ENCODE results near the gene MTMR6. TPM values are rescaled to one million over a fixed set of nuclear protein-coding genes. Genes with fewer than 3 reads are reported as not detected.

The MTMR6 gene
- total RNA-seq, 2 donors from 2014 or later: 6.3 to 7.7 TPM

GRCh38 chr13:25218019-25218418, 69.3 kb downstream of the MTMR6 start:
- Mint-ChIP-seq H3K4me3 (no peak overlapping the region), H3K36me3 (ENCODE audit: low read depth) (no peaks in the 10 kb centered on the region), H3K4me1 (no peaks in the 10 kb centered on the region), H3K9me3 (no peaks in the 10 kb centered on the region), H3K27me3 (ENCODE audit: insufficient read depth) (no peaks in the 10 kb centered on the region), H3K27ac (no peak overlapping the region)
- H3K4me3 ChIP-seq (ENCODE audit: low read length): no peak overlapping the region
- H3K27ac ChIP-seq (ENCODE audit: low read depth, low read length): peak overlapping the region; percentile 92
- H3K9me3 ChIP-seq (ENCODE audit: control insufficient read depth, low read length): no peaks in the 10 kb centered on the region
- H3K9ac ChIP-seq (ENCODE audit: extremely low read depth, low read length, poor library complexity, severe bottlenecking): no peak overlapping the region
- no peak for DNase-seq
- 95 to 97% methylated on average over 4 to 5 of the region's 5 CpGs for WGBS, 2 experiments (ENCODE audit: insufficient coverage in 1 of 2, insufficient read length in 1 of 2)
- TF ChIP-seq, protein P1, sequence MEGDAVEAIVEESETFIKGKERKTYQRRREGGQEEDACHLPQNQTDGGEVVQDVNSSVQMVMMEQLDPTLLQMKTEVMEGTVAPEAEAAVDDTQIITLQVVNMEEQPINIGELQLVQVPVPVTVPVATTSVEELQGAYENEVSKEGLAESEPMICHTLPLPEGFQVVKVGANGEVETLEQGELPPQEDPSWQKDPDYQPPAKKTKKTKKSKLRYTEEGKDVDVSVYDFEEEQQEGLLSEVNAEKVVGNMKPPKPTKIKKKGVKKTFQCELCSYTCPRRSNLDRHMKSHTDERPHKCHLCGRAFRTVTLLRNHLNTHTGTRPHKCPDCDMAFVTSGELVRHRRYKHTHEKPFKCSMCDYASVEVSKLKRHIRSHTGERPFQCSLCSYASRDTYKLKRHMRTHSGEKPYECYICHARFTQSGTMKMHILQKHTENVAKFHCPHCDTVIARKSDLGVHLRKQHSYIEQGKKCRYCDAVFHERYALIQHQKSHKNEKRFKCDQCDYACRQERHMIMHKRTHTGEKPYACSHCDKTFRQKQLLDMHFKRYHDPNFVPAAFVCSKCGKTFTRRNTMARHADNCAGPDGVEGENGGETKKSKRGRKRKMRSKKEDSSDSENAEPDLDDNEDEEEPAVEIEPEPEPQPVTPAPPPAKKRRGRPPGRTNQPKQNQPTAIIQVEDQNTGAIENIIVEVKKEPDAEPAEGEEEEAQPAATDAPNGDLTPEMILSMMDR (conservative IDR thresholded peaks at IDR 0.05): no peak
- no peaks in the 10 kb centered on the region for H3K27me3 ChIP-seq (ENCODE audit: control insufficient read depth, insufficient read depth, low read length, poor library complexity, severe bottlenecking)
- no peaks in the 10 kb centered on the region for H3K36me3 ChIP-seq (ENCODE audit: control insufficient read depth, insufficient read depth, low read length)
- no peaks in the 10 kb centered on the region for H3K4me1 ChIP-seq (ENCODE audit: control insufficient read depth, insufficient read depth, low read length)

GRCh38 chr13:25217023-25217885, 70.0 kb downstream of the MTMR6 start:
- Mint-ChIP-seq H3K4me1 (no peaks in the 10 kb centered on the region), H3K36me3 (ENCODE audit: low read depth) (no peaks in the 10 kb centered on the region), H3K27ac (no peak overlapping the region), H3K4me3 (no peak overlapping the region), H3K27me3 (ENCODE audit: insufficient read depth) (no peaks in the 10 kb centered on the region), H3K9me3 (no peaks in the 10 kb centered on the region)
- no peak overlapping the region for H3K9ac ChIP-seq (ENCODE audit: extremely low read depth, low read length, poor library complexity, severe bottlenecking)
- no peaks in the 10 kb centered on the region for H3K9me3 ChIP-seq (ENCODE audit: control insufficient read depth, low read length)
- H3K4me1 ChIP-seq (ENCODE audit: control insufficient read depth, insufficient read depth, low read length): no peaks in the 10 kb centered on the region
- H3K36me3 ChIP-seq (ENCODE audit: control insufficient read depth, insufficient read depth, low read length): no peaks in the 10 kb centered on the region
- no peak for DNase-seq
- H3K27ac ChIP-seq (ENCODE audit: low read depth, low read length): peak overlapping the region; percentile 92
- H3K27me3 ChIP-seq (ENCODE audit: control insufficient read depth, insufficient read depth, low read length, poor library complexity, severe bottlenecking): no peaks in the 10 kb centered on the region
- TF ChIP-seq, protein P1 (conservative IDR thresholded peaks at IDR 0.05): no peak
- WGBS, 2 experiments (ENCODE audit: insufficient coverage in 1 of 2, insufficient read length in 1 of 2): 71 to 77% methylated on average over 7 to 12 of the region's 12 CpGs
- no peak overlapping the region for H3K4me3 ChIP-seq (ENCODE audit: low read length)

- Histone ChIP-seq H3K4me1 (ENCODE audit: control insufficient read depth, insufficient read depth, low read length) (no peaks in the 10 kb centered on the region), H3K9me3 (ENCODE audit: control insufficient read depth, low read length) (no peaks in the 10 kb centered on the region), H3K27me3 (ENCODE audit: control insufficient read depth, insufficient read depth, low read length, poor library complexity, severe bottlenecking) (no peaks in the 10 kb centered on the region), H3K36me3 (ENCODE audit: control insufficient read depth, insufficient read depth, low read length) (no peaks in the 10 kb centered on the region), H3K4me3 (ENCODE audit: low read length) (no peak overlapping the region), H3K27ac (ENCODE audit: low read depth, low read length) (no peak overlapping the region), H3K9ac (ENCODE audit: extremely low read depth, low read length, poor library complexity, severe bottlenecking) (no peak overlapping the region)
- Mint-ChIP-seq H3K36me3 (ENCODE audit: low read depth) (no peaks in the 10 kb centered on the region), H3K27ac (no peak overlapping the region), H3K27me3 (ENCODE audit: insufficient read depth) (no peaks in the 10 kb centered on the region), H3K9me3 (no peaks in the 10 kb centered on the region), H3K4me3 (no peak overlapping the region), H3K4me1 (no peaks in the 10 kb centered on the region)
- no peak for DNase-seq
- 90 to 93% methylated on average over 2 to 3 of the region's 3 CpGs for WGBS, 2 experiments (ENCODE audit: insufficient coverage in 1 of 2, insufficient read length in 1 of 2)
- TF ChIP-seq, protein P1 (conservative IDR thresholded peaks at IDR 0.05): no peak
These were observed 72.1 kb downstream of the MTMR6 start for GRCh38 chr13:25215253-25215575.
